NCI-H2227 treated with DMSO at 0.1 percent for 48 hours (cell line): ENCODE results near the gene CORO2A.

Experiments used
- DNase-seq: peaks from one replicate; lab custom pipeline; 2025; lab: John Stamatoyannopoulos, UW

CORO2A gene

DNA sequence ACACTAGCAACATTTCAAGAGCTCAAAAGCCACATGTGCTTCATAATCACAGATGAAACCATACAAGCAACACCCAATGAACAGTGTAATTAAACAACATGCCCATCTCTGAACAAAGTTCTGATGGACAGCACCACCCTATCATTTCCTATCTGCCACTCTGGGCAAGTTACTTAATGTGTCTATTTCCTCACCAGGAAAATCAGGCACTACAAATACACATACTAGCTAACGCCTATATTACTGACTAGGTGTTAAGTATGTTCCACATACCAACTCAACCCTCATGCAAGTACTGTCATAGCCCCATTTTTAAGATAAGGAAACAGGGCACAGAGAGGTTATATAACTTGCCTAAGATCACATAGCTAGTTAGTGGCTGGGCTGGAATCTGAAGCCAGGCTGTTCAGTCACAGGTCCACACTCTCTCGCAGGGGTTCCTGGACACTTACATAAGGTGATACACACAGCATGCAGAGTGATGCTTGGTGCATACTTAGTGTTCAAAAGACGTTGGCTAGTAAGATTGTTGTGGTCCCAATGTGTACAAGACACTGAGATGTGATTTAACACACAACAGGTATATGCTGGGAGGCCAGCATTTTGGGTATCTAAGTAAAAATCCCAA is 24.2 kb downstream of the CORO2A start:
- no peak for DNase-seq

DNA sequence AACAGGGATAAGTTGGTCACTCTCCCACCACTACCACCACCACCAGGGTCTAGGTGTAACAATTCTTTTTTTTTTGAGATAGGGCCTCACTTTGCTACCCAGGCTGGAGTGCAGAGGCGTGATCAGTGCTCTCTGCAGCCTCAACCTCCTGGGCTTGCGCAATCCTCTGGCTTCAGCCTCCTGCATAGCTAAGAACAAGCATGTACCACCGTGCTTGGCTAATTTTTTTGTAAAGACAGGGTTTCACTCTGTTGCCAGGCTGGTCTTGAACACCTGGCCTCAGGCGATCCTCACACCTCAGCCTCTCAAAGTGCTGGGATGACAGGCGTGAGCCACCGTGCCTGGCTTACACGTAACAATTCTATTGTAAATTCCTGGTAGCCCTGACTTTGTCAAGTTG is 27.5 kb downstream of the CORO2A start:
- no peak for DNase-seq

DNA sequence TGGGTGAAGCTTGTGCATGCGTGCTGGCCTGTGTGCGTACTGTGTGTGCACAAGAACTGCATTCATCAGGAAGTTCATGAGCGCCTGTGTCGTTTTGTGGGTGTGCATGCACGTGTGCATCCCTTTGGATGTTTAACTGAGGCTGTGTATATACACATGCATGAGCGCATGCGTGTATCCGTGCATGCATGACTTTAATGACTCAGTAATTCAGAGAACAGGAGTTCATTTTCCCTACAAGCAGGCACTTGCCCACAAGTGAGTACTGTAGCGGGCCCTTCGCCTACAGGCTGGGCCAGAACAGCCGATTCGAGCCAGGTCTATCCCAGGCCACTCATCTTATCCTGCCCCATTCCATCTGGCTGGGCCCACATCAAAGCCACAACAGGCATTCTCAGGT is 29.8 kb downstream of the CORO2A start:
- no peak for DNase-seq

DNA sequence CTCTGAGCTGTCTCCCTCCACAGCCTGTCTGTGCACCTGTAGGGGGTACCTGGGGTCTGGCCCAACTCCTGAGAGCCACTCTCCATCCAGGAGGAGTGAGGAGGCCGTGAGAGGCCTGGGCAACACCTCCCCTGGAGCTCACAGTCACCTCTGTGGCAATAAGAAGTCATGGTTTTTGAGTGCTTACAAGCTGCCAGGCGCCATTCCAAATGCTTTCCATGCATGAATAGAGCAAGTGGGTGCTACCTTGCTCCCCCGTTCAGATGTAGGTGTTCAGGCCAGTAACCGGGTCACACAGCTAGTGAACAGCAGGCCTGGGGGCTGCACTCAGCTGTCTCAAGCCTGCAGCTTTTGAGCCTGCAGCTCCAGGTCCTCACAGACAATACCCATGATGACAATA is 30.6 kb downstream of the CORO2A start:
- no peak for DNase-seq

DNA sequence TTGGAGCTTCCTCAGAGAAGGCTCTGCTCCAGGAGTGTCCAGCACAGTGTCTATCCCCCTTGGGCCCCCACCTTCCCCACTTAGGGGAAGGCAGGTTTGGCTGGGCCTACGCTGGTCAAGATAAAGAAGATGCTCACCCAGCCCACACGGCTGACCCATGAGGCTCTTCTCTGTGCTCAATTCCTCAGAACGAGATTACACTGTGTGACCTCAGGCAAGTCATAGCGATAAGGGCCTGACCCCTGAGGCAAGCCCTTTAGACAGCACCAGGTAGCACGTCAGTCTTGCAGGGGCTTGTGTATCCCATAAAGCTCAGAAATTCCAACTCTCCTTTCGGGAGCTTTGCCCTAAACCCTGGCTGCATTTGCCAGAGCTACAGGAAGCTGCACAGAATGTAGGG is 32.6 kb downstream of the CORO2A start:
- no peak for DNase-seq

DNA sequence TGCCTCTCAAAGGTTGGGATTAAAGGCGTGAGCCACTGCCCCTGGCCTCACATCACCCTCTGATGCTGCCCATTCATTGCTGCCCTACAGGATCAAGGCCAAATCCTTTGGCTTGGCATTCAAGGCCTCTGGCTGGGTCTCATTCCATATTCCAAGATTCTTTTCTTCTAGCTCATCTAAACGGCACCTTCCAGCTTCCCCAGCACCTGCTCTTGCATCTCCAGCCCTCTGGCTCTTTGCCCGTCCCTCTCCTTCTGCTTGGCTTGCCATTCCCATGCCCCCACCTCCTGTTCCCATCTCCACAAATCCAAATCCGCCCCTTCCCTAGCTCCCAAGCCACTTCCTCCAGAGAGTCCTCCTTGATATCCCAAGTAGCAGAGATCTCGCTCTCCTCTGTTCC is 33.1 kb downstream of the CORO2A start:
- no peak for DNase-seq

DNA sequence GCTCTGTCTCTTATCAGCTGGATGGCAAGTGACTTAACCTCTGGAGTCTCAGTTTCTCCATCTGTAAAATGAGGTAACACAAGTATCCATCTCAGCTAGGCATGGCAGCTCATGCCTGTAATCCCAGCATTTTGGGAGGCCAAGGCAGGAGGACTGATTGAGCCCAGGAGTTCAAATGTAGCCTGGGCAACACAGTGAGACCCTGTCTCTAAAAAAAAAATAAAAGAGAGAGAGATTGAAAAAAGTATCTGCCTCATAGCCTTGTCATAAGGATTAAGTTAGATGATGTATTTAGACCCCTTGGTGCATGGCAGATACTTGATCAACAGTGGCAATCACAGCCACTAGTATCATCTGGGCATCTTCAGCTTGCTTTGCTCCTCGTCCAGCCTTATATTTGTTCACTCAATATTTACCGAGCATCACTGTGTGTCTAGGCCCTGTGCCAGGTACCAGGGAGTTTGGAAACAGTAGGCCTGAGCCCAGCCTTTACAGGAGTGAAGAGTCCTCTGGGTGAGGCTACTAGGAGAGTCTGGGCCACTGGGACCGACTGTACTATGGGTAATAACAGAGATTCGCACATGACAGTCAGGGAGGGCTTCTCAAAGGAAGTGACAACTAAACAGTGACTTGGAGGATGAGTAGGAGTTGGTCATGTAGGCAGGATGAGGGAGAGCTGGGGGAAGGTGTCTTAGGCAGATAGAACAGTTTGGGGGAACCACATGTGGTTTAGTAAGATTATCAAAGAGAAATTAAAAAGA is 34.2 kb downstream of the CORO2A start:
- DNase-seq: no peak

DNA sequence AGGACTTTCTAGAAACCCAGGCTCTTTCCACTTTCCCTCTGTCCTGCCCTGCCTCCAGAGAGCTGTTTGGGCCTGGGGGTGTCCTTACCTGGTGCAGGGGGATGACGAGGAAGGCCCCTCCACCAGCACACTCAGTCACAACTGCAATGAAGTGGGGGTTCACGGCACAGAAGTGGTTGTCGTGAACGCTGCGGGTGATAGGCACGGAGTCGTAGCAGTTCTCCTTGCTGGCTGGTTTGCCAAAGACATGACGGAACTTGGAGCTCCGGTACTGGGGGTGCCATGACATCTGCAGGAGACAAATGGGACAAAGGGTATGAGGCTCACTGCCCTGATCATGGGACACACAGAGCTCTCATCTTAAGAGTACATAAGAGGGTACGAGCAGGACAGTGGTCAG is 35.1 kb downstream of the CORO2A start:
- DNase-seq: no peak

DNA sequence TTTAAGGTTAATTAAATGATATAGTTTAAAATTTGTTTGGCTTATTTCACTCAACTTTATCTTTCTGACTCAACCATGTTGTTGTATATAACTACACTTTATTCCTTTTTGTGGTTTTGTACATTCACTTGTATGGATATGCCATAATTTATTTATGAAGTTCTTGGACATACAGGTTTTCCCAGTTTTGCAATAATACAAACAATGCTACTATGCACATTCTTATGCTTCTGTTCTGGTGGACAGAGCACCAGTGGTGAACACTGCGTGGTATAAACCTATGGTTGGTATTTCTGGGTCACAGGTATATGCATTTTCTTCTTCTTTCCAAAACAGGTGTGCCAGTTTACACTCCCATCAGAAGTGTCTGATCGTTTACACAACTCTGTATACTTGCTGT is 37.8 kb downstream of the CORO2A start:
- DNase-seq: no peak

DNA sequence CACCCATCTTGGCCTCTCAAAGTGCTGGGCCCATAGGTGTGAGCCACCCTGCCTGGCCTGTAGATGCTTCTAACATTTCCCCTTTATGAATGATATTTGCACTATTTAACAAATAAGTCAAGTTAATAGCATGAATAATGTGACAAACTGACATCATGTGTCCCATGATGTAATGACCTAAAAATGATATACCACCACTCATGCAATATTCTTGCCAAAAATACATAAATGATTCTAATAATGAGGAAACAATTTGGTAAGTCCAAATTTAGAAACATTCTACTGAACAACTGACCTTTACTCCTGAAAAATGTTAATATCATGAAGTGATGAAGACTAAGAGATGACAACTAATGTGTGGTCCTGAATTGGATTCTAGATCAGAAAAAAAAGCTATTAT is 39.9 kb downstream of the CORO2A start:
- DNase-seq: no peak

DNA sequence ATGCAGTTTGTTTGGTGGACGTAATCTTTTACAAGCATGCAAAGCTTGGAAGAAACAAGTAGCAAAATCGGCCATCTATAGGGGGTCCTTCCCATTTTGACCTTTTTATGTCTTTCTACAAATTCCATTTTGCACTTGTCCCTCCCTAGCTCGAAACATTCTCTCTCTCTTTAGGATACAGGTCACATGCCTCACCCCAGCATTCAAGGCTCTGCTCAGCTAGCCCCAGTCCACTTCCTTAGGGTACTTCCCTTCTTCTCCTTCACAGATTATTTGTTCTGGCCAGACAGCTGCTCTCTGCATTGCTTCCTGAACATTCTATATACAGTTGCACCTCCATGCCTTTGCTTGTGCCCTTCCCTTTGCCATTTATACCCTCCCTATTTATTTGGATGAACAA is 41.7 kb downstream of the CORO2A start:
- no peak for DNase-seq

DNA sequence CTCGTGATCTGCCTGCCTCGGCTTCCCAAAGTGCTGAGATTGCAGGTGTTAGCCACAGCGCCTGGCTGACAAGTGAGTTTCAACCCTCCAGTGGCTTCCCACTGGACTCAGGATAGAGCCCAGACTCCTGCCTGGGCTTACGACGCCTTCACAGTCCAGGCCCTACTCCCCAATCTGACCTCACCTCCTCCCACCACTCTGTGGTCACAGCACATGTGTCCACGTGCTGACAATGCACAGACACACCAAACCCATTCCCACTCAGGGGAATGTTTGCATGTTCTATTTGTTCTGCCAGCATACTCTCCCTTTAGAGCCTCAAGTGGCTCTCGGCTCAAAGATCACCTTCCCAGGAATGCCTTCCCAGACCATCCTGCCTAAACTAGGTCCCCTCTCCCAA is 42.3 kb downstream of the CORO2A start:
- no peak for DNase-seq

DNA sequence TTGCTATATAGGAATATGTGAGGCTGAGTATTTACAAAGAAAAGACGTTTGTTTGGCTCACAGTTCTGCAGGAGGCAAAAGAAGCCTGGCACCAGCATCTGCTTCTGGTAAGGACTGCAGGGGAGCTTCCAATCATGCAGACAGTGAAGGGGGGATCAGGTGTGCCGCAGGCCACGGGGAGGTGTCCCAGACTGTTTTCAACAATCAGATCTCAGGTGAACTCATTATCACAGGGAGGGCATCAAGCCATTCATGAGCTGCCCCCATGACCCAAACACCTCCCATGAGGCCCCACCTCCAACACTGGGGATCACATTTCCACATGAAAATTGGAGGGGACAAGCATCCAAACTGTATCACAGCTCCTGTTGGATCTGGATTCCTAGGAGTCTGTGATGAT is 43.0 kb downstream of the CORO2A start:
- DNase-seq: no peak

DNA sequence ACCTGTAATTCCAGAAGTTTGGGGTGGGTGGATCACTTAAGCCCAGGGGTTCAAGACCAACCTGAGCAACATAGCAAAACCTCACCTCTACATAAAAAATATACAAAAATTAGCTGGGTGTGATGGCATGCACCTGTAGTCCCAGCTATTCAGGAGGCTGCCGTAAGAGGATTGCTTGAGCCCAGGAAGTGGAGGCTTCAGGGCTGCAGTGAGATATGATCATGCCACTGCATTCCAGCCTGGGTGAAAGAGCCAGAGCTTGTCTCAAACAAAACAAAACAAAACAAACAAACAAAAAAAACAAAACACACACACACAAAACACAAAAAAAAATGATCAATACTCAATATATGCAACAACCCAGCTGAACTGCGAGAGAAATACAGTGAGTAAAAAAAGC is 44.0 kb downstream of the CORO2A start:
- DNase-seq: no peak

DNA sequence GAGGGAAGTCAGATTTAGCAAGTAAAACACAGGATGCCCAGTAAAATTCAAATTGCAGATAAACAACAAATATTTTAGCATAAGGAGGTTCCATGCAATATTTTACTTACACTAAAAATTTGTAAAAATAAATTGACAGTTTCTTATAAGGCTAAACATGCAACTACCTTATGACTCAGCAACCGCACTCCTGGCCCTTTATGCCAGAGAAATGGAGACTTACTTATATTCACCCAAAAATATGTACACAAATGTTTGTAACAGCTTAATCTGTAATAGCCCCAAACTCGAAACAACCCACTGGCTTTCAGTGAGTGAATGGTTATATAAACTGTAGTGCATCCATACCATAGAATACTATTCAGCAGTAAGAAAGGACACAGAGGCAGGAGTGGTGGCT is 44.9 kb downstream of the CORO2A start:
- DNase-seq: no peak

DNA sequence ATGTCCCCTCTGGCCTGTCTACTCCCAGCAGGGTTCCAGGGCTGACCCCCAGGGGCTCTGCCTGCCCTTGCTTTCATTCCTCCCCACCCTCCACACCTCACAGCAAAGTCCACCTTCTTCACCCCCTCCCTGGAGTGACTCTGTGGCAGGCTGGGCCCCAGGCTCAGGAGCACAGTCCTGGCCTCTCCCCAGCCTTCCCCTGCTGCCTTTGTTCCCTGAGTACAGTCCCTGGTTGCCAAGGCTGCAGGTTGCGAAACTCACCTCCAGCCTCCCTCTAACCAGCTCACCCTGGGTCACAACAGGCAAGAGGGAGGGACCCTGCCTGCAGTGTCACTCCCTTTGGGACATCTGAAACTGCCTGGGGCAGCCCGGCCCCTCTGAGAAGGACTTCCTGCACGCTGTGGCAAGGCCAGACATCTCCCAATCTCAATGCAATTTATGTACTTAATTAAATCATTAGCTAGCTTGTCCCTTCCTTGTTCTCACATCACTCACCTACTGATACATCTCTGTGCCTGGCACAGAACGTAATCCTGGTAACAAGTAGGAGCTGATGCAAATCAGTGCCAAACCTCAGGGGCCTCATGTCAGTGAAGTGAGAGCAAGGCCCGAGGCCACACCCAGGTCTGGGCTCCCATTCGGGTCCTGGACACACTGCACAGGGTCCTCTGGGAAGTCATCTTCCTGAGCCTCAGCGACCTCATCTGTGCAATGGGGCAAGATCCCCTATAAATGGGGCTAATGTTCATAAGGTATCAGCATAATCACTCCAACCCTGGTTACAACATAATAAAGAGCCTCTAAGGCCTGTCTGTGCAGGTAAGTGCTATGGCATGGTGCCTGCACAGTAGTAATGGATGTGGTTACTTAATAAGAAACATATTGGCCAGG is 46.1 kb downstream of the CORO2A start:
- no peak for DNase-seq

DNA sequence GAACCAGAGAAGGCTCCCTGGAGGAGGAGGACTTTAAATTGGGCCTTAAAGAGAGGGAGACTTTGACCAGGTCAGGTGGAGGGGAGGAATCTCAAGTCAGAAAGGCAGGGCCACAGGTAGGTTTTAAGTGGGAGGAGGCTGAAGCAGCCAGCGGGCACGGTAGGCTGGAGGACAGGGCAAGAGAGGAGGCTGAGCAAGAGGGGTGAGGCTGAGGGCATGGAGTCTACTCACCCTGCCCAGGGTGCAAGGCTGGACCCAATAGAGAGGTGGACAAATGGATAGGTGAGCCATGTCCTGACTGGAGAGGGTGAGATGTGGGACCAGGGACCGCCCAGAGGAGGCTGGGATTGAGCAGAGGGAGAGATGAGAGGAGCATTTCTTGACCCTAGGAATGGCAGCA is 47.8 kb downstream of the CORO2A start:
- no peak for DNase-seq

DNA sequence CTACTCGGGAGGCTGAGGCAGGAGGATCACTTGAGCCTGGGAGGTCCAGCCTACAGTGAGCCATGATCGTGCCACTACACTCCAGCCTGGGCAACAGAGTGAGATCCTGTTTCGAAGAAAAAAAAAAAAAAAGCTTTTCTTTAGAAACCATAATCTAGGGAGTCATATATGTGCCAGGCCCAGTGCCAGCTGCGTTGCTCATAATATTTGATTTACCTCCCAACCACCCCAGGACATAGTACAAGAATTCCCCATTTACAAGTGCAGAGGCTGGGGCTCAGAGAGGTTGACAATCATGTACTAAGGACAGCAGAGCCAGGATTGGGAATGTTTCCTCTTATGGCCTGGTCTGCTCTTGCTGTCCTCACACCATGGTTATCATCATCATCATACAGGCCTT is 48.4 kb downstream of the CORO2A start:
- no peak for DNase-seq

DNA sequence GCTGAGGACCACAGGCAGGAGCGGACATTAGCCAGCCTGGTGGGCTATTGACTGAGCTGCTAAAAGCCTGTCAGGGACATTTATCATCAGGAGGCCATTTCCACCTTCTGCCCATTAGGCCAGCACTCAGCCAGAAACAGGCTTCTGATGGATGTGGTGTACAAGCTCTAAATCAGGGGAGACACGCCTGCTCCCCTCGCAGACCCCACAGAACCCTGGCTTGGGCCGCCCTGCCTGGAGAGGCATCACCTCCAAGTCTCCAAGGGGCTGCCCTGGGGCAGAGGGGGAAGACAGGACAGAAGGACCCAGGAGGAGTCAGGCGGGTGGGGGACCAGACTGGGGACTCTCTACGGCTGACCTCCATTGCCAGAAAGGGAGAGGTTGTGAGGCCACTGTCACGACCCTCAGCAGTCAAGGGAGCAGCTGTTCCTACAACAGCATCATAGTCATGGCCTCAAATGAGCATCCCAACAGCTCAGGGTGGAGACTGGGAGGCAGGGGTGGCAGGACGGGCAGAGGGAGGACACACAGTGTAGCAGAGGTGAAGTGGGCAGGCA is 49.4 kb downstream of the CORO2A start:
- no peak for DNase-seq

DNA sequence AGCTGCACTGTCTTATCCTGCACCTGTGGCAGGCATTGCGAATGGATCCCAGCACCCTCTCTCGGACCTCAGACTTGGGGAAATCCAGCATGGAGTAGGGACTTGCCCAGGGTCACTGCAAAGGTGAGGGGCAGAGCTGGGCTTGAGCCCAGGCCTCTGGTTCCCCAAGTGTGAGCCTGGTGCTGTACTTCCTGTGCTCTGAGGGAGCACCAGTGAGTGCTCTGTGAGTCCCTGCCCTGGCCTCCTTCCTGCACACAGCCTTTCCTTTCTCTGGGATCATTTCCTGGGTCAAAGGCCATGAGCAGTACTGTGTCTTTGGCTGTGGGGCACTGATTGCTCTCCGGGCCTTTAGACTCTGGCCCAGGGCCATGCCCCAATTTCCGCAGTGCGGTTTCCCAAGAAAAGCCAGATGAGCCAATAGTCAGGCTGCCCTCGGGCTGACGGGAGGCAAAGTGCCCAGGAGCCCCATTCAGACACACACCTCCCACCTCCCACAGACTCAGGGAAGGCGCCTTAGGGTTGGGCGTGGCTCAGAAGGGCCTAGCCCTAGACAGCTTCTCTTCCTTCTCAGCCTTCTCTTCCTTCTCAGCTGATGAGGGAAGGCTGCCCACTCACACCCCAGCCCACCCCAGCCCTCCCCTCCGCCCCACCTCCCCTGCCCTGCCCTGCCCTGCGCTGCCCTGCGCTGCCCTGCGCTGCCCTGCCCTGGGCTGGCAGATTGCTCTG is 50.1 kb downstream of the CORO2A start:
- no peak for DNase-seq

DNA sequence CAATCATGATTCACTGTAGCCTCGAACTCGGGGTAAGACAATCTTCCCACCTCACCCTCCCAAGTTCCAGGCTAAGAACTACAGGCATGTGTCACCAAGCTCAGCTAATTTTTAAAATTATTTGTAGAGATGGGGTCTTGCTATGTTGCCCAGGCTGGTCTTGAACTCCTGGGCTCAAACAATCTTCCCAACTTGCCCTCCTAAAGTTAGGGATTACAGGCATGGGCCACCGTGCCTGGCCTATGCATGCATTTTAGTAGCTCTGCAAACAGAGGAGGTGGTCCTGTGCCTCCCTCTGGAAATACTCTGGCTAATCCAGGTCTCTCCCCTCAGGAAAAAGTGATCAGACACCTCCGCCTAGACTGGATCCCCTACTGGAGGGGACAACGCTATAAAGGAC is 51.9 kb downstream of the CORO2A start:
- DNase-seq: no peak

DNA sequence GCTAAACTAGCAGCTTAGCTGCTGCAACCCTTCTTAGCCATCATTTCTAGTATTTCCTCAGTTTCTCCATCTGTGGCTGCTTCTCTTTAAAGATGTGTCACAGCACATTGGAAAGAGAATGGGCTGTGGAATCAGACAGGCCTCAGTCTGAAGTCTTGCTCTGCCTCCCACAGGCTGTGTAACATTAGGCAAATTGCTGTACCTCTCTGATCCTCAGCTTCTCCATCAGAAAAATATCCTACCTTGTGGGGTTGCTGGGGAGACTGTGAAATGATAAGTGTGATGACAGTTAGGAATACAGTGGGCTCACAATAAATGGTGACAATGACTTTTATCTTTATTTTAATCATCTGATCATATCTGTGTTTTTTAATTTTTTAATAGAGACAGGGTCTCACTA is 55.9 kb downstream of the CORO2A start:
- DNase-seq: no peak
